ENCODE results near the gene FKBP10.

The FKBP10 gene

GRCh38 chr17:41784207-41784744 is 28.5 kb upstream of the FKBP10 start:
- no peak for FAIRE-seq

- FAIRE-seq: no peak
These were observed 27.5 kb upstream of the FKBP10 start for GRCh38 chr17:41785091-41785858.

- no peak for FAIRE-seq
These were observed 27.0 kb upstream of the FKBP10 start for GRCh38 chr17:41785859-41786226.

GRCh38 chr17:41786227-41787020 is 26.4 kb upstream of the FKBP10 start, which contains the start of gene JUP:
JUP (minus strand) TSS chr17:41786711; CDS start chr17:41771854, 14,857 bp downstream.
- FAIRE-seq: peak; percentile 97

GRCh38 chr17:41787021-41787418 is 25.8 kb upstream of the FKBP10 start:
- no peak for FAIRE-seq

GRCh38 chr17:41792845-41793783 is 19.7 kb upstream of the FKBP10 start:
- no peak for FAIRE-seq

GRCh38 chr17:41793784-41794539 is 18.8 kb upstream of the FKBP10 start:
- no peak for FAIRE-seq

- no peak for FAIRE-seq
These were observed 18.2 kb upstream of the FKBP10 start for GRCh38 chr17:41794540-41794975.

GRCh38 chr17:41796121-41796895 is 16.5 kb upstream of the FKBP10 start:
- FAIRE-seq: no peak

GRCh38 chr17:41797377-41797776 is 15.4 kb upstream of the FKBP10 start:
- FAIRE-seq: no peak

- FAIRE-seq: no peak
These were observed 13.4 kb upstream of the FKBP10 start for GRCh38 chr17:41799366-41799765.

GRCh38 chr17:41800601-41801373 is 12.0 kb upstream of the FKBP10 start:
- FAIRE-seq: no peak

- FAIRE-seq: peak; percentile 19
These were observed 11.2 kb upstream of the FKBP10 start for GRCh38 chr17:41801374-41802271.

GRCh38 chr17:41803049-41804020 is 9.5 kb upstream of the FKBP10 start:
- no peak for FAIRE-seq

GRCh38 chr17:41806685-41807445 is 5.9 kb upstream of the FKBP10 start:
- FAIRE-seq: no peak

- FAIRE-seq: no peak
These were observed 1.9 kb upstream of the FKBP10 start for GRCh38 chr17:41810659-41811548.
